Astrocyte (in vitro differentiated cells and primary cell): ENCODE measurements around the gene SYT7.

ENCODE experiments used
- CTCF ChIP-seq: IDR thresholded peaks from 2 replicates; pipeline ENCODE4 v1.5.1; 2011; ENCODE audit warnings: low read depth, mild to moderate bottlenecking, inconsistent platforms, low read length, moderate library complexity; ENCODE audit not compliant: insufficient read depth
- EZH2 ChIP-seq: IDR thresholded peaks from 2 replicates; pipeline ENCODE4 v1.6.1; 2012; ENCODE audit warnings: mild to moderate bottlenecking, low read length, inconsistent platforms; ENCODE audit not compliant: insufficient read depth

- no peak for TF ChIP-seq EZH2
- no peak for TF ChIP-seq CTCF
Measured at GRCh38 chr11:61596542-61596941, 15.7 kb upstream of the SYT7 start.
